Measurements from ENCODE around the gene FASTK. TPM values are rescaled to one million over a fixed set of nuclear protein-coding genes. Genes with fewer than 3 reads are reported as not detected.

The FASTK gene
- total and polyA plus RNA-seq, 3 donors from 2014 or later = 60.3 to 124 (median 114) TPM

DNA sequence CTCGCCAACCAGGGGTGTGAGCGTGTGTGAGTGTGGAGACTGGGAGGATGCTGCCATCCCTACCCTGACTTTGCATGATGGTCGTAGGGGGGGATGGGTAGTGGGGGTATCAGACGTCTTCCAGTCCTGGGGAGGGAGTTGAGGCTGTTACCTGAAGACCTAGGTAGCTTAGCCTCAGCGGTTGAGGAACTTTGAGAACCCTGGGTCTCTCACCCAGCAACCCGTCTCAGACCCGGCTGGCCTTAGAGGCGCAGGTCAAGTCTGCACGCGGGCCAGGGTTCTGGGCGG, 18.6 kb downstream of the FASTK start:
- Histone ChIP-seq H3K4me1 (peaks cover 42% of the 10 kb centered on the region), H3K9me3 (no peaks in the 10 kb centered on the region), H3K27ac (peak overlapping the region in 1 of 2 donors; percentile 2), H3K27me3 (no peaks in the 10 kb centered on the region), H3K4me3 (peak overlapping the region in 1 of 2 donors; percentile 20), H3K36me3 (ENCODE audit: low read depth, missing control alignments) (no peaks in the 10 kb centered on the region)
- intact Hi-C loops (cut with DNase I; ENCODE audit: low total_unique reads) = no loop called here
- WGBS, 2 donors = 35 to 38% methylated on average over 2 to 11 of the region's 11 CpGs
- TF ChIP-seq, protein P1, sequence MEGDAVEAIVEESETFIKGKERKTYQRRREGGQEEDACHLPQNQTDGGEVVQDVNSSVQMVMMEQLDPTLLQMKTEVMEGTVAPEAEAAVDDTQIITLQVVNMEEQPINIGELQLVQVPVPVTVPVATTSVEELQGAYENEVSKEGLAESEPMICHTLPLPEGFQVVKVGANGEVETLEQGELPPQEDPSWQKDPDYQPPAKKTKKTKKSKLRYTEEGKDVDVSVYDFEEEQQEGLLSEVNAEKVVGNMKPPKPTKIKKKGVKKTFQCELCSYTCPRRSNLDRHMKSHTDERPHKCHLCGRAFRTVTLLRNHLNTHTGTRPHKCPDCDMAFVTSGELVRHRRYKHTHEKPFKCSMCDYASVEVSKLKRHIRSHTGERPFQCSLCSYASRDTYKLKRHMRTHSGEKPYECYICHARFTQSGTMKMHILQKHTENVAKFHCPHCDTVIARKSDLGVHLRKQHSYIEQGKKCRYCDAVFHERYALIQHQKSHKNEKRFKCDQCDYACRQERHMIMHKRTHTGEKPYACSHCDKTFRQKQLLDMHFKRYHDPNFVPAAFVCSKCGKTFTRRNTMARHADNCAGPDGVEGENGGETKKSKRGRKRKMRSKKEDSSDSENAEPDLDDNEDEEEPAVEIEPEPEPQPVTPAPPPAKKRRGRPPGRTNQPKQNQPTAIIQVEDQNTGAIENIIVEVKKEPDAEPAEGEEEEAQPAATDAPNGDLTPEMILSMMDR (IDR thresholded peaks at IDR 0.05) = no peak
- TF ChIP-seq POLR2A (IDR thresholded peaks at IDR 0.05) = no peak
- no peak for DNase-seq

DNA sequence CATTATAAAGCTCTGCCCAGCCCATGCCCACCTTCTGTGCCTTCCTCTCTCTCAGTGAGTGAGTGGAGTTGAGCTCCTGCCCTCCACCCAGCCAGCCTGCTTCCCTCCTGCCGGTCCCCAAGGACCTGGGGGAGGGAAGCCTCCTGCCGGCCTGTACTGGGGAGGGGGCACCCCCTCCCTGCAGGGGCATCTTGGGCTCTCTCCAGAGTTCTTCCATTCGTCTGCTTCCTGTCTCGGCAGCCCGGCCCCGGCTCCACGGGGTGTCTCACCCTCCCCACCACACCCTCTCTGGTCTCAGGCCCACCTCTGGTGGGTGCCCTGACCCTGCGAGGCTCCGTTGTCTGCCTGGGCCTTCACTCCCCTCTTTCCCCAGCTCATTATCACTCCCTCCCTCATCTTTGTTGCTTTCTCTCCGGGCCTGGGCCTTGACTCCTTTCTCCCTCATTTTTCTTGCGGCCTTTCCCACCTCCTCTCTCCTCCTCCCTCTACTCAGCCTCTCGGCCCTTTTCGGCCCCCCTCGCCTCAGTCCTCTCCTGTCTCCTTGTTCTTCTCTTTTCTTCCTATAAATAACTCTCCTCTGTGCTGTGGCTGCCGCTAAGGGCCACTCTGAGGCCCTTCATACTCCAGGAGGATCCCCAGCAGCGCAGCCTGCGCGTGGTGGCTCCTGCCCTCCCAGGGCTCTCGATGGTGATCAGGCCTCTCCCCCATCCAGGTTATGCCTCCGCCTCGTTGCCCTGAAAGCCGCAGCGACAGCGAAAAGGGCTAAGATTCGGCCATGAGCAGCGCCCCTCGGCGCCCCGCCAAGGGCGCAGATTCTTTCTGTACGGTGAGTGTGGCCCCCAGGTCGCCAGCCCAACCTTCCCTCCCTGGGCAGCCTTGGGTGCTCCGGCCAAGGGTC, 19.1 kb downstream of the FASTK start:
- Histone ChIP-seq H3K27me3 (no peaks in the 10 kb centered on the region), H3K36me3 (ENCODE audit: low read depth, missing control alignments) (no peaks in the 10 kb centered on the region), H3K27ac (peak overlapping the region; percentile 2 to 98), H3K4me3 (peak overlapping the region in 1 of 2 donors; percentile 93), H3K9me3 (no peaks in the 10 kb centered on the region), H3K4me1 (peaks cover 45% of the 10 kb centered on the region)
- 49 to 52% methylated on average over 22 to 33 of the region's 33 CpGs for WGBS, 2 donors
- DNase-seq = no peak
- intact Hi-C loops (cut with DNase I; ENCODE audit: low total_unique reads) = no loop called here
- TF ChIP-seq POLR2A (IDR thresholded peaks at IDR 0.05) = no peak
- TF ChIP-seq, protein P1 (IDR thresholded peaks at IDR 0.05) = no peak

- Histone ChIP-seq H3K27ac (peak overlapping the region; percentile 84 to 98), H3K4me1 (peaks cover 45% of the 10 kb centered on the region), H3K36me3 (ENCODE audit: low read depth, missing control alignments) (no peaks in the 10 kb centered on the region), H3K27me3 (no peaks in the 10 kb centered on the region), H3K9me3 (no peaks in the 10 kb centered on the region), H3K4me3 (peak overlapping the region; percentile 86 to 93)
- peak; percentile 71 for DNase-seq
- 10 to 11% methylated on average over 11 to 21 of the region's 21 CpGs for WGBS, 2 donors
- TF ChIP-seq, protein P1 (IDR thresholded peaks at IDR 0.05) = no peak
- TF ChIP-seq POLR2A (IDR thresholded peaks at IDR 0.05) = no peak
- intact Hi-C loops (cut with DNase I; ENCODE audit: low total_unique reads) = no loop called here
Observed at GRCh38 chr7:151060416-151061212, 20.0 kb downstream of the FASTK start.

DNA sequence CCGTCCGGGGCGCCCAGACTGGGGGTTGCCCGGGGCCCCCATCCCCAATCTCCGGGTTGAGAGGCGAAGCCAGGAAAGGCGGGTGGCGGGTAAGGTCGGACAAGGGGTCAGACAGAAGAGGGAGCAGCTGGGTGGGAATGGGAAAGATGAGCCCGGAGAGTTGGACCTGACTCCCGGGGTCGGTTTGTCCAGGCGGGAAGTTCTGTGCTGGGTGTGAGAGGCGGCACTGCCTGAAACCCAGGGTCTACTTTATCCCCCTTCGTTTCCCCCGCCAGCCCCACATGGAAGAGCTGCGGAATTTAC, 20.5 kb downstream of the FASTK start:
- TF ChIP-seq POLR2A (IDR thresholded peaks at IDR 0.05) = no peak
- TF ChIP-seq, protein P1 (IDR thresholded peaks at IDR 0.05) = peak in 1 of 3 experiments; percentile 5
- Histone ChIP-seq H3K36me3 (ENCODE audit: low read depth, missing control alignments) (no peaks in the 10 kb centered on the region), H3K4me3 (peak overlapping the region; percentile 86 to 93), H3K9me3 (no peaks in the 10 kb centered on the region), H3K27me3 (no peaks in the 10 kb centered on the region), H3K27ac (peak overlapping the region; percentile 84 to 98), H3K4me1 (peaks cover 45% of the 10 kb centered on the region)
- 1 to 2% methylated on average over 12 to 17 of the region's 17 CpGs for WGBS, 2 donors
- intact Hi-C loops (cut with DNase I; ENCODE audit: low total_unique reads) = no loop called here
- no peak for DNase-seq

Data from testis (tissue), 3 donors.